ENCODE measurements around the gene FBXL14.

FBXL14 gene

DNA sequence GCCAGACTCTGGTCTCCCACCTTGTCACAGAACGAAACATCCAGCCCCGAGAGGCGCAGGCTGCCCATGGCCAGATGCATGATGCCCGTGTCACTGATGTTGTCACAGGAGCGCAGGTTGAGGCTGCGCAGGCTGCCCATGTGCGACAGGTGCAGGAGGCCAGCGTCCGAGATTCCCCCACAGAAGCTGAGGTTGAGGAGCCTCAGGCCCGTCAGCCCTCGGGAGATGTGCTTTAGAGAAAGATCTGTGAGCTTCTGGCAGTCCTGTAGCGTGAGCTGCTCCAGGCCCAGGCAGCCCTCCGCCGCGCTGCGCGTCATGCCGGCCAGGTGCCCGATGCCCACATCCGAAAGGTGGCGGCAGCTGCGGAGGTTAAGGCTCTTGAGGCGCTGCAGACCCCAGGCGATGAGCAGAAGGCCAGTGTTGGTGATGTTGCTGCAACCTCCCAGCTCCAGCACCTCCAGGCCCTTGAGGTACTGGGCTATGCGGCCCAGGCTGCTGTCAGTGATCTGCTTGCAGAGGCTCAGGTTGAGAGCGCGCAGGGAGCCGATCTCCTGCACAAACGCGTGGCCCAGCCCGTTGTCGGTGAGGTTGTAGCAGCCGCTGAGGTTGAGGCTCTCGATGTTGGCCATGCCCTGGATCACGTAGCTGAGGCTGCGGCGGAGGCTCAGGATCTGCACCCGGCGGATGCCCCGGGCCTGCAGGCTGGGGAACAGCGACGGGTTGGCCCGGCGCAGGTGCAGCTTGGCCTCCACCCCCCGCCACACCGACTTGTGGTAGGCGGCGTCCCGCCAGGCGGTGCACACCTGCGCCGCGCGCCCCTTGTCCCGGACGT is 991 bp downstream of the FBXL14 start:
- peak; percentile 44 for DNase-seq

DNA sequence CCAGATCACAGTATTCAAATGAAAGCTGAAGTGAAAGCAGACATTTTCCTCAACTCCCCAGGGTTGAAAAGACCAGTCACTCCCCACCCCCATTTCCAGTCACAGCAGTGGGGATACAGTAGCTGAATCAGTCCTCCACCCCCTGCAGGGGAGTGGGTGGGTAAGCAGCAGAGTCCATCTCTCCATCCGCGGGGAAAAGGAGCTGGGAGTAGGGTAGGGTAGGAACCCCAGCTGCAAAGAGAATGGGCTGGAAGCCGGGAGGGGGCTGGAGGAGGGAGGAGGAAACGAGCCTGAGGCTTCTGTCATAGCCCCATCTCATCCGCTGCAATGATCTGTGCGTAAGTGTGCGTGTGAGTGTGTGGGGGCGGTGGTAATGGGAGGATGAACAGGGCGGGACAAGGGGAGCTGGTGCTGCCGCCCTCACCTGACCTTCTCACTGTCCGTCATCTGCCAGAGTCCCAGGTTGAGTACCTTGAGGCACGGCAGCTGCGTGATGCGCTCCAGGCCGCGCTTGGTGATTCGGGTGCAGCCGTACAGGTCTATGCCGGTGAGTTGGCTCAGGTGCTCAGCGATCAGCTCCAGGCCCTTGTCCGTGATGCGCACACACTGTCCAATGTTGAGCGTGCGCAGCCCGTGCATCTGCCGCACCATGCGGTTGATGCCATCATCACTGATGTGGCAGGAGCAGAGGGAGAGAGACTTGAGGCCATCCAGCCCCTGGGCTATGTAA is 1.8 kb downstream of the FBXL14 start:
- peak; percentile 48 for DNase-seq

DNA sequence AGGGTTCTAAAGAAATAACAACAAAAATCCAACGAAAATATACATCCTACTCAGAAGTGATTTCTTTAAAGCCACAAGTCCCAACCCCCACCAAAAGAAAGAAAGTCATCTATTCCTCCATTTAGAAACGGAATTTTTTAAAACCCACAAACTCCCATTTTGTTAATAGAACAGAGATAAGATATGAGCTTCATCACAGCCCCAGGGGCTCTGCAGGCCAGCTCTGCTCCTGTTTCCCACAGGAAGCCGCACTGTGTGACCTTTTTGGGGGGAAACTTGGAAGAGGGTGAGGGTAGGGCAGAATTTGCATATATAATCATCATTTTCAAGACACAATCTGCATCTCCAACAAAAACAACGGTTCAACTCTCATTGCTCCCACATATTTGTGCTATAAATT is 2.8 kb downstream of the FBXL14 start:
- DNase-seq, result no peak

DNA sequence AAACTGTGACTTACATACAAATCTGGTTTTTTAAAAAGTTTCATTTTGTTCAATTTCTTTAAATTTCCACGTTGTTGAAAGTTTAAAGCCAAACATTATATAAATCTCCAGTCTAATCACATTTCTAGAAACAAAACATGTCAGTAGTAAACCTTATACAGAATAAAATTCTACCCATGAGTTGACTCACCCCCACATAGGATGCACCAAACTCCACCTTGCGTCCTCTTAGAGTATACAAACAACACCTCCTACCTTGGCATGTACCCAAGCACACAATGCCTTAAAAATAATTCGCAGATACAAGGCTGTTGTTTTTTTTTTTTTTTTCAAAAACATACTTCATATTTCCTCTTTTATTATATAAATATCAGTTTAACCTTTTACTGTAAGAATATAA is 3.3 kb downstream of the FBXL14 start:
- DNase-seq, result peak; percentile 18

DNA sequence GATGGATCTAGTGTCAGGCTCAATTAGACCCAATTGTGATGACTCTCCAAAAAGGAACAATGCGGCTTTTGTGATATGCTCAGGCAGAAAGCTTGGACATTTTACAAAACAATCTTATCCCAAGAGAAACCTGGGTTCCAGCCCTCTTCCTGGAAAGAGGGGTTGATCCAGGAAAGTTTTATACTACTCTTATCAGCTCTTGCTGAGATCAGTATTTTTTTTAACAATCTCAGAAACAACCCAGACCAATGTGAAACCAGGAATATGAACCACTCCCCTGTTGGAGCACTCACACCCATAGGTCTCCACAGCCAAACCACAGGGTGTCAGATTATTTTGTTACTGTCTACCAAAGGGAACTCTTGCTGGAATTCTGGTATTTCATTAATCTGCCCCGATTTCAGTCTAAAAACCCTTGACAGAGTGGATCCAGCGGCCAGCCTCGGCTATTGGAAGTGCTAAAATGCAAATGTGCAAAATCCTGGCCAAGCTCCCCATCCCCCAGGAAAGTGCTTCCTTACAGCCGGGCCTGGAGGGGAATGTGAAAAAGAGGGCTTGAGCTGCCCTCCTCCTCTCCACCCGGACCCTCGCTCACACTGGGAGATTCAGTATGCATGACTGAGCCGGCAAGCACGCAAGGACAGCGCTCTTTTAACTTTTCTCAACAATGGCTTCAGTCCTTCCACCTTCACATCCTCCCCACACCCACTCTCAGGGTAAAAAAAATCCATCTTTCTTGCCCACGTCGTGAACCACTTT is 4.0 kb downstream of the FBXL14 start:
- DNase-seq, result no peak

GRCh38 chr12:1588575-1588947 is 5.8 kb downstream of the FBXL14 start:
- DNase-seq, result no peak

- no peak for DNase-seq
Measured at GRCh38 chr12:1587927-1588574, 6.3 kb downstream of the FBXL14 start.

GRCh38 chr12:1584326-1584725 is 10.1 kb downstream of the FBXL14 start:
- DNase-seq, result no peak

DNA sequence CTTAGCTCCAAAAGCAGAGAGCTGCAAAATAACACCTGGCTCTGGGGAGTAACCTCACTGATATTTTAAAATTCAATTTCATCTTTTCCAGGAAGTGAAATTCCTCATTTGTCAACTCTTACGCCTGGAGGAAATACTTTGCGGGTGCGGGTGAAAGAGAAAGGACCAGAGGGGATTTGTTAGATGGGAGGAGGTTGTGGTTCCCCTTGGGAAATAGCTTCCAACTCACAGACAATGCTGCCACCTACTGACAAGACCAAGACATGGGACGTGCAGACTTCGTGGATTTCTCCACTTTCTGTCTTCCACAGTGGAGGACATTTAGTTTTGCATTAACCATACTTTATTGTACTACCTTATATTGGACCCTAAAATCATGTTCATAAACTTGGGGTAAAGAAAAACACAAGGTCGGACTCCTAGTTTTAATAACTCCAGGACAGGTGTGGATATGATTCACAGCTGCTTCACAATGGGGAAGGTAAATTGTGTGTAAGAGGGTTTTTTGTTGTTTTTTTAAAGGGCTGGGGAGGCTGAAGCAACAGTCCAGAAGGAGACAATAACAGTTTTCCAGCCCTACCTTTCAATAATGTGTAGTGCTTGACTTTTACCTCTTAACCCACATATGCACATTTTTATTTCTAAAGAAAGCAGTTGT is 10.8 kb downstream of the FBXL14 start:
- DNase-seq, result peak; percentile 59

- DNase-seq, result no peak
Measured at GRCh38 chr12:1582709-1583050, 11.7 kb downstream of the FBXL14 start.

- no peak for DNase-seq
Measured at GRCh38 chr12:1581973-1582708, 12.2 kb downstream of the FBXL14 start.

GRCh38 chr12:1580526-1580925 is 13.9 kb downstream of the FBXL14 start:
- DNase-seq, result no peak

GRCh38 chr12:1579651-1580435 is 14.5 kb downstream of the FBXL14 start:
- DNase-seq, result no peak

GRCh38 chr12:1576410-1577241 is 17.8 kb downstream of the FBXL14 start:
- DNase-seq, result no peak

DNA sequence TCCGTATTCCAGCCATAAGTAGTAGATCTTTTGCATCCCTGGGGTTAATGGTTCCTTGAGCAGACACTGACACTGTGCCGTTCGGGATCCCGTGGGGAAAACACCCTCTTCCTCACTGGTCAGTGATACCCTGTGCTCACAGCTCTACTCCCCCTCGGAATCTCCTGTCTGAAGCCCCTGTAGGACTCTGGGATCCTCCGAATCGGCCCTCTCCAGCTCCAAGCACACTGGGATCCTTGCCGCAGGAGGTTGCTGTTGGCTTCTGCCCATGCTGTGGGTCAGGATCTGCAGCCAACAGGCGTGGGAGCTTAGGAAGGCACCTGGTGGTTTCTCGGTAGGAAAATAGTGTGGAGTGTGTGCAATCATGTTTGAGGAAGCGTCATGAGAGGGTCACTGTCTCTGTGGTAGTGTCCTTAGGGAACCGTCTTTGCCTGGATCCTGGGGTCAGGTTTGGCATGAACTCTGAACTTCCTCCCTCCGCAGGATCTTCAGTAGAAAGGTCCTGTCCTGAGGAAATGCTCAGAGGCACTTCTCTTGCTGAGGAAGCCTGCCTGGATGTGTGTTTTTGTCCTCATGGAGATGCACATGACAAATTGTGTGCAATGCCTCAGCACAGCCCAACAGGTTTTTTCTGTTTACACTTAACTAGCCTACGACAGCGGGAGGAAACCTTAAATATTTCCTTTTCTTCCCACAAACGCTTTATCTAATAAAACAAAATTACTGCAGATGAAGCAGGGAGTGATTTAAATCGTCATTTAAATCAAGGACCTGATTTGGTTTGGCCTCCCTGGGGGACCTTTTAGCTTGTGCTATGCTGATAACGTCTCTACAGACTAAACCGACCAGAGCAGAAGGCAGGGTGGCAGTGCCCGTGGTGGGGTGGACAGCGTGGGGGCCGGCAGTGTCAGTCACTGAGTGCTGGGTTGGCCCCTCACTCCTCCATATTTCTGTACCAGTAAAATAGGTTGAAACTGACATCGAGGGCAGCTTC is 18.7 kb downstream of the FBXL14 start:
- DNase-seq, result no peak

DNA sequence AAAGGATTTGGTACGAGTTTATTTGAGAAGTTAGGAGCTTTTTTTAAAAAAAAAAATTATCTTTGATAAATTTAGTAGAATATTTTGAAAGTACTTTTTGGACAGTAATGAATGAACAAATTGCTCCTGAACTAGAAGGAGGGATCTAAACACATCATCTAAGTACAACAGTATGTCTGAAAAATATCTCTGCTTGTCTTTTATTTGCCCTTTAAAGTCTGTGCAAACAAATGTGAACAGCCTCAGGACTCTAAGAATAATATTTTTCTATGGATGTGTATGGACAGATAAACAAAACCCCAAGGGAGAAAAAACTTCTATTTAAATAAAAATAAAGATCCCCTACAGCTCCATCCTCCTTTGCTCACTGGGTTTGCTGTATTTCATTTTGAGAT is 19.5 kb downstream of the FBXL14 start:
- DNase-seq, result no peak

GRCh38 chr12:1573960-1574864 is 20.2 kb downstream of the FBXL14 start:
- DNase-seq, result no peak

DNA sequence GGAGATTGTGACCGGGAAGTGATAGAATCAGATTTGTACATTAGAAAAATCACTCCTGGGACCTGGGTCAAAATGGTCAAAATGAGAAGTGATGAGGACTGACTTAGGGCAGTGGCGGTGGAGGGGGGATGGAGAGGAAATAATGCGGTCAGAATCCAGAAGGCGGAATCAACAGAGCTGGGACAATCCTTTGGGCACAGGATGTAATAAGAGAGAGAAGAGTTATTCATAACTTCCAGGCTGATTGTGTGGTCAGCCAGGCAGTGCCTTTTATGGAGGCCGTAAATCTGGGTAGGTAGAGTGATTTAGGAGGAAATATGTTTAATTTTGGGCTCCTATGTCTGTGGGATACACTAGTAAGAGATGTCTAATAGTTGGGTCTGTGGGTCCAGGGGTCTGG is 21.6 kb downstream of the FBXL14 start:
- DNase-seq, result no peak

Data from CD4-positive, alpha-beta T cell treated with Interferon gamma for 1 hour (primary cell).